Cardiac fibroblast (primary cell): ENCODE measurements around the gene IL22RA2.

Source experiments
- DNase-seq, 2 donors: peaks; one replicate each; pipeline versions ENCODE4 v3.0.0 to v3.0.0-alpha.2; 2010; ENCODE audit warnings: low read depth in 2 of 2
- H3K4me3 ChIP-seq, 2 donors: replicated peaks in 1 of 2; 1 replicate in 1 of 2; 2 replicates in 1 of 2; pipeline ENCODE4 v1.5.1; 2011; ENCODE audit warnings: low read depth in 2 of 2, low read length in 2 of 2, mild to moderate bottlenecking in 2 of 2, moderate library complexity in 1 of 2
- TF ChIP-seq, protein P1 (sequence below): IDR thresholded peaks from one replicate; pipeline ENCODE4 v1.5.1; 2011; ENCODE audit warnings: low read depth, mild to moderate bottlenecking, low read length, inconsistent platforms

Gene IL22RA2

DNA sequence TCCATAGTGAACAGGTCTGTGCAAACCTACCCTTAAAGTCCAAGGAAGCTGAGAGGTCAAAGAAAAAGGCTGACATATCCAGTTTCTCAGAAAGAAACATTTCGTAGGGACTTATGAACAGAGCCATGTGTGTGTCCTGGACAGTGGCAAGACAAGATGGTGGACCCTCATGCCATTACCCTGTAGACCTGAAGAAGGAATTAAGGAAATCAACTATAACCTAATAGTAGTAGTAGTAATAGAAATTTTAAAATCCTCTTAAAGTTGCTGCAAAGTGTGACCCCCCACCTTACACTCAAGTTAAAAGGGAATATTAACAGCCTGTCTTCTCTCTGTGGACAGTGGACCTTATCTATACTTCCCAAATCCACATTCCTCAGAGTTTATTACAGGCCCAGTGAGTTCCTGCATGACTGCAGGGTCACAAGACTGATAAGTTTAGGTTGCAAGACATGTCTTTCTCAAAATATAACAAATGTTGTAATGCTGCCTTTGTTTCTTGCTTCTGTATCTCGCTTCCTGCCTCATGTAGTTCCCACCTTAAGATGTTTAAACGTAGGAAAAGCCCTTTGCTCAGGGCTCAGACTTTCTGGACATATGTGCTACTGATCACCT lies 10.6 kb downstream of the IL22RA2 start:
- H3K4me3 ChIP-seq, result no peak overlapping the region
- no peak for DNase-seq
- TF ChIP-seq, protein P1, sequence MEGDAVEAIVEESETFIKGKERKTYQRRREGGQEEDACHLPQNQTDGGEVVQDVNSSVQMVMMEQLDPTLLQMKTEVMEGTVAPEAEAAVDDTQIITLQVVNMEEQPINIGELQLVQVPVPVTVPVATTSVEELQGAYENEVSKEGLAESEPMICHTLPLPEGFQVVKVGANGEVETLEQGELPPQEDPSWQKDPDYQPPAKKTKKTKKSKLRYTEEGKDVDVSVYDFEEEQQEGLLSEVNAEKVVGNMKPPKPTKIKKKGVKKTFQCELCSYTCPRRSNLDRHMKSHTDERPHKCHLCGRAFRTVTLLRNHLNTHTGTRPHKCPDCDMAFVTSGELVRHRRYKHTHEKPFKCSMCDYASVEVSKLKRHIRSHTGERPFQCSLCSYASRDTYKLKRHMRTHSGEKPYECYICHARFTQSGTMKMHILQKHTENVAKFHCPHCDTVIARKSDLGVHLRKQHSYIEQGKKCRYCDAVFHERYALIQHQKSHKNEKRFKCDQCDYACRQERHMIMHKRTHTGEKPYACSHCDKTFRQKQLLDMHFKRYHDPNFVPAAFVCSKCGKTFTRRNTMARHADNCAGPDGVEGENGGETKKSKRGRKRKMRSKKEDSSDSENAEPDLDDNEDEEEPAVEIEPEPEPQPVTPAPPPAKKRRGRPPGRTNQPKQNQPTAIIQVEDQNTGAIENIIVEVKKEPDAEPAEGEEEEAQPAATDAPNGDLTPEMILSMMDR, result no peak

DNA sequence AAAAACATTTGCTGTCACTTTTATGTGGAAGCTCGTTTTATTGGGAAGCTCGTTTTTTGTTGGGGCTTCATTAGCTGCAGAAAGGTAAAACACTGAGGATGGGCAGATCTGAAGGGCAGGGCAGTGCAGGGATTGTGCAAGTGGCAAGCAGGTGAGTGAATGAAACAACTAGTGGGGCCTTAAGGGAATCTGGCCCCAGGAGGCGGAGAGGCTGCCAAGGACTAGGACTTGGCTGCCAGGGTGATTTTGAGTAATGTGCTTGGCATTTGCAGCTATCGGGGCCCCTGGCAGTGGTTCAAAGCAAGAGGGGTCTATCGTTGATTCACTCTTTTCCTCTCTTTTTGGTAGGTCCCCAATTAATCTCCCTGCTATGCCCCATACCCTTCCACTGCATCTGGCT lies 11.5 kb downstream of the IL22RA2 start:
- no peak overlapping the region for H3K4me3 ChIP-seq
- TF ChIP-seq, protein P1, result no peak
- peak in 1 of 2 donors; percentile 17 for DNase-seq

DNA sequence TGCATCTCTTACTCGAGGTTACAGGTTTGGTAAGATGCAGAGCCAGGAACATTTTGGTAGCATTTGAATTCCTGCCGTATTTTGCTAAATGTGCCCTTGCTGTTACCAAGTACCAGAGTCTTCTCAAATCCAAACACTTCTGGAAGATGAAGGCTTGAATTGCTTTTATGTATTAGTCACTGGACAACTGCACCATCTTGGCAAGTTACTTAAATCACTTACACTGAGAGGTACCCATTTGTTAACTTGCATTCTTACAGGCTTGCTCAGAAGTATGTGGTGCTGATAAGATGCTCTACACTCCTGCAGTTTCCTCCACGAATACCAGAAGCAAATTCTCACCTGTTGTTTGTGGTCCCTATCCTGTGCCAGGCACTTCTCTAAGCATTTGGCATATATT lies 12.7 kb downstream of the IL22RA2 start:
- TF ChIP-seq, protein P1, result no peak
- H3K4me3 ChIP-seq, result no peak overlapping the region
- DNase-seq, result peak; percentile 38 to 60

DNA sequence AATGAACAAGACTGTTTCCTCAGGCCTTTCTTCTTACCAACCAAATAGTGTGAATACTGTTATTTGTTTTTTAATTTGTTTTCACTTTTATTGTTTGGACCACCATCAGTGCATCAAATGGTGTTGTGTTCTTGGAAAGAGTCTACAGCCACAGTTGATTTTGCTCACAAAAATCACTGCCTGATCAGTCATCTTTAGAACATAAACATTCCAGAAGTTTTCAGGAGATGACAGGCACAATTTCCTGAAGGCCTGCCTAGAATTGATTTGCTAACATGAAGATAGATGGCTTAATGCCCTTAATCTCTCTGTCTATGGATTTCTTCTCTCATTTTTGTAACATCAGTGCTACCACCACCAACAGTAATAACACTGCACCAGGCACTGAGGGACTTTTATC lies 13.5 kb downstream of the IL22RA2 start:
- TF ChIP-seq, protein P1, result no peak
- peak in 1 of 2 donors; percentile 57 for DNase-seq
- no peak overlapping the region for H3K4me3 ChIP-seq

DNA sequence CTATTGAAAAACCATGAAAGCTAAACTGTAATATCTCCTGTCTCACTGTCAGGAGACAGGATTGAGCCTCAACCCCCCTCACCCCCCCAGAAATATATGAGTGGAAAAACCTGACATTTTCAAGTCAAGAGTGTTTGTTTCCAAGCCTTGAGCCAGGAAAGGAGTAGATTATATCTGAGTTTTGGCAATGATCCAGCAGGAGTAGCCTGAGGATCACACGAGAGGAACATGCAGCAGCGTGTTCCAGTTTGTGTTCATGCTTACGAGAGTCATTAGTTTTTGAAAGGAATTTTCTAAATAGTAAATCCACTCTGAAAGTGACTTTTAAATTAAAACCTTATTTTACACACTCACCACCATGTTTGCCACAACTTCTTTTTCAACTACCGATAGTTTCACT lies 15.8 kb downstream of the IL22RA2 start:
- TF ChIP-seq, protein P1, result no peak
- peak in 1 of 2 donors; percentile 7 for DNase-seq
- H3K4me3 ChIP-seq, result no peak overlapping the region

DNA sequence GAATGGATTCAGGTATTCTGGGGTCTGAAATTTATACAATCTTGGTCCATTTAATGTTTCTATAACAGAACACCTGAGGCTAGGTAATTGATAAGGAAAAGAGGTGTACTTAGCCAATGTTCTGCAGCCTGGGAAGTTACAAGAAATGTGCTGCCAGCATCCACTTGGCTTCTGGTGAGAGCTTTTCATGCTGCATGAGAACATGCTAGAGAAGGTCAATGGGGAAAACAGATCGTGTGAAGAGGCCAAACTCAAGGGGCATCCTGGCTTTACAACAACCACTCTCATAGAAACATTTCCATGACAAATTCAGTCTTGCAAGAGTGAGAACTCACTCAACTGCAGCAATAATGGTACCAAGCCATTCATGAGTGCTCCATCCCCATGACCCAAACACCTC lies 16.8 kb downstream of the IL22RA2 start:
- TF ChIP-seq, protein P1, result no peak
- H3K4me3 ChIP-seq, result no peak overlapping the region
- no peak for DNase-seq

DNA sequence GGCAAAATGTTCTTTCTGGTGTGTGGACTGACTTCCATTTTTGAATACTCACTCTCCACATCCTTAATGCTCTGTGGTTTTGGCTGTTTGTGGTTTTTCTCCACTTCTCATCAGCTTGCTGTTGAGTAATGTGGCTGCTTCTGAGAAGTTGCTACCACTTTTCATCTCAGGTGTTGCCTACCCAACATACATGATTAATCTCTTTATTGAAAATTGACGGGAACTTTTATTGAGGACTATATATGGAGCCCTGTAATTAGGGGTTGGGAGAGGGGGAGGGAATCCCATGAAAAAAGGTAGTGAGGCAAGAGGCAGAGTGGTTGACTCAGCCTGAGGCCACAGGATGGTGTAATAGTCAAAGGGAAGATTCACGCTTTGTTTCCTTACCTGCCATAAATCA lies 17.6 kb downstream of the IL22RA2 start:
- no peak overlapping the region for H3K4me3 ChIP-seq
- TF ChIP-seq, protein P1, result no peak
- DNase-seq, result peak; percentile 8 to 75
